C4-2B (cell line): ENCODE measurements around the gene TMC2.

ENCODE experiments used
- CTCF ChIP-seq: fragments of 450-650 bp; conservative IDR thresholded peaks from 2 replicates; pipeline ENCODE4 v1.5.1; 2017; ENCODE audit warnings: mild to moderate bottlenecking
- ZFX ChIP-seq: fragments of 450-650 bp; IDR thresholded peaks from 2 replicates; pipeline ENCODE4 v1.6.1; 2017

GRCh38 chr20:2563116-2563515 is 26.7 kb downstream of the TMC2 start:
- no peak for TF ChIP-seq CTCF
- TF ChIP-seq ZFX: no peak
